NCI-H526 treated with DMSO at 0.1 percent for 48 hours (cell line): ENCODE data around the gene C11orf86.
"Not testable (repeated sequence)": the region's sequence is repeated elsewhere in the genome, so short reads cannot be mapped to it uniquely, and the experiment has no call there.

ENCODE experiments used
- DNase-seq: peaks from one replicate; lab custom pipeline; 2025; lab: John Stamatoyannopoulos, UW

Gene C11orf86

DNA sequence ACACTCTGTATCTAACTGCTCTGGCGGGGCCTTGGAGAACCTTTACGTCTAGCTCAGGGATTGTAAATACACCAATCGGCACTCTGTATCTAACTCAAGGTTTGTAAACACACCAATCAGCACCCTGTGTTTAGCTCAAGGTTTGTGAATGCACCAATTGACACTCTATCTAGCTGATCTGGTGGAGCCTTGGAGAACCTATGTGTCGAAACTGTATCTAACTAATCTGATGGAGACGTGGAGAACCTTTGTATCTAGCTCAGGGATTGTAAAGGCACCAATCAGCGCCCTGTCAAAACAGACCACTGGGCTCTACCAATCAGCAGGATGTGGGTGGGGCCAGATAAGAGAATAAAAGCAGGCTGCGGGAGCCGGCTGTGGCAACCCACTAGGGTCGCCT, 14.3 kb downstream of the C11orf86 start:
- not testable (repeated sequence) for DNase-seq

DNA sequence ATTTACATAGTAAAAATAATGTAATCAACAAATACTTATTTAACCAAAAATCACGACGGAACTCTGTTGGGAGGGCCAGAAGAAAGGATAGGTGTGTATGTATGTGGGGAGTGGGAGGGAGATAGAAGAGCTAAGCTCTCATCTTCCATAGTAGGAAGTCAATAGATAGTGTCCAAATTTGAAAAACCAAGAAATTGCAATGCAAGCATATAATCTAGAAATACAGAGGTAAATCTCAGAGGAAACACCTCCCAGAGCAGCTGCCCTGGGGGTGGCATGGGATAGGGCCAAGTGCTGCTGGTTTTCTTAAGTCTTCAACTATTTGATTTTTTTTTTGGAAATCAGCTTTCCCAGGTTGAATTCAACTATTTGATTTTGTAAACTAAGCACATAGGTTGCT, 16.9 kb downstream of the C11orf86 start:
- DNase-seq: no peak

DNA sequence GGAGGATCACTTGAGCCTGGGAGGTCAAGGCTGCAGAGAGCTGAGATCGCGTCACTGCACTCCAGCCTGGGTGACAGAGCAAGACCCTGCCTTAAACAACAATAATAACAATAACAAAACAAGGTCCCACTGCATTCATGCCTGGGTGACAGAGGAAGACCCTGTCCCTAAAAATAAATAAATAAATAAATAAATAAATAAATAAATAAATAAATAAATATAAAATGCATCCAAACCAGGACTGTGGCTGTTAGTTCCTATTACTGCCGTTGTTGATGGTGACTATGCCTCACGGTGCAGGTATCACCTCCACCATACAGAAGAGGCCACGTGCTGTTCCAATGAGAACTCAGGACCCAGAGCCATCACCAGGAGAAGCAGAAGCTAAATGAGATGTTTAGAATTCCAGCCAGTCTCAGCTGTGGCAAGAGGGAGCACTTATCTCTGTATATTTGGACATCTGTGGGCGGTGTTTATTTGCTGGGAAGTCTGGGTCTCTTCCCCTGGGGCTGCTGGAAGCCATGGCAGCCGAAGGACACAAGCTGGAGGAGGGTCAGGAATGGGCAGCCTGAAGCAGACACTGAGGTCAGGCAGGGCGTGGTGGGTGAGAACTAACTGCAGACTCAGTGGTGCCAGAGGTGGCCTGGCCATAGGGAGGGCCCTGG, 21.6 kb downstream of the C11orf86 start:
- DNase-seq: no peak

DNA sequence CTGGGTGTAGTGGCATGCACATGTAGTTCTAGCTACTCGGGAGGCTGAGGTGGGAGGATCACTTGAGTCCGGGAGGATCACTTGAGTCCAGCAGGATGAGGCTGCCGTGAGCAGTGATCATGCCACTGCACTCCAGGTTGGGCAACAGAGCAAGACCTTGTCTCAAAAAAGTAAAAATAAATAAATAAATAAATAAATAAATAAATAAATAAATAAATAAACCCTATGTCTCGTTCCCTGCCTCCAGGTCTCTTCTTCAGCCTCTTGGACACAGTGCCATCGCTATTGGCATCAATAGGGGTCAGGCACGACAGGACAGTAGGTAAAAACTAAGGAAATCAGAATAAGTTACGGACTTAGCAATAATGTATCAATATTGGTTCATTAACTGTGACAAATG, 24.5 kb downstream of the C11orf86 start:
- DNase-seq: no peak

DNA sequence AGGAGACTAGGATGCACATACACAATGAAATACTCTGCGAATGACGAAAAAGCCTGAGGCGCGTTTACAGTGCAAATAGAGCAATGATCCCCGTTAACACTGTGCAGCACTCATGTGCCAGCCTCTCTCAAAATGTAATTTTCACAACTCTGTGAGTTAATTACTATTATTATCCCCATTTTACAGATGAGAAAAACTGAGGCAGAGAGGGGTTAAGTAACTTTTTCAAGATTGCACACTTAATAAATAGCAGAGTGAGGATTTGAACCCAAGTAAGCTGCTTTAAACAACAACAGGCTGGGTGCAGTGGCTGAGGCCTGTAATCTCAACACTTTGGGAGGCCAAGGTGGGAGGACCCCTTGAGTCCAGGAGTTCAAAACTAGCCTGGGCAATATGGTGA, 26.2 kb downstream of the C11orf86 start:
- DNase-seq: no peak

DNA sequence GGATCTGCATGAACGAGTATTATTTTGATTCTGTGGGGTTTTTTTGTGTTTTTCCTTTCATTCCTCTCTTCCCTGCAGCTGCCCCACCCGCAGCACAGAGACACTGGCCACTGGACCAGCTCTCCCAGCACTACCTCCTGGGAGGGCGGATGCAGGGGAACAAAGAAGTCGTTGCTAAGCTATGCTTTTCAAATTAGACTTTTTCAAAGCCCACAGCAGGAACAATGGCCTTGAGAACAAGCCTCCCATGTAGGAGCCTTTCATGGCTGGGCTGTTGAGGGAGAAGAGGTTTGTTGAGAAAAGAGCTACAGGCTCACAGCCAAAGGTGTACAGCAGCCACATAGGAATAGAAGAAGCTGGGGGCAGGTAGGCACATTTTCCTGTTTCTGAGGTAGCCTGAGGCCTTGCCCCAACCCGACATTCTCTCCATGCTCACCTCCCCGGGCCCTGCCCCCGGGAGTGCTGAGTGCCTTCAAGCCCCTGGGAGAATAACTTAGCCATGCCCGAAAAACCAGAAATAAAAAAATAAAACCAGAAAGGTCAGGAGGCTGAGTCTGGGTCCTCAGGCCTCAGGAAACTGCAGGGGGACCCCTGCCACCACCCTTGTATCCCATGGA, 27.3 kb downstream of the C11orf86 start:
- no peak for DNase-seq

DNA sequence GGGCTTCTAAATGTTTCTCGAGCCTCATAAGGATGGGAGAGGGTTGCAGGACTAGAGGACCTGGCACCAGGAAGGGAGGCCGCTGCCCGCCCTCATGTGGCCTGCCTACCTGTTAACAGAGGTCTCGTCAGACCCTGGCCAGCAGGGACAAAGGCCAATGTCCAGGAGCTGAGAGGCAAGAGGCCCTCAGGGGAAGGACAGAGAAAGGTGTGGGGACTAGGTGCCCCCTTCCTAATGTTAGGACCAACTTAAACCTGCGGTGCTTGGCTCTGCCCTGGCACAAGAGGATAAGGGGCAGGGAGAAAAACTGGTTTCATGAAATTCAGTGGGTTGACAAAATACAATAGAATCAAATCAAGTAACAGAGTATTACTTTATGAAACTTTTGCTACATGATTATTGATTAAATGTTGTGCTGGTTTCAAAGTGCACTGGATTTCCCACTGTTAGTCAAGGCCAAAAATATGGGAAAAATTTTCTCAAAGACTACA, 27.9 kb downstream of the C11orf86 start:
- DNase-seq: no peak

DNA sequence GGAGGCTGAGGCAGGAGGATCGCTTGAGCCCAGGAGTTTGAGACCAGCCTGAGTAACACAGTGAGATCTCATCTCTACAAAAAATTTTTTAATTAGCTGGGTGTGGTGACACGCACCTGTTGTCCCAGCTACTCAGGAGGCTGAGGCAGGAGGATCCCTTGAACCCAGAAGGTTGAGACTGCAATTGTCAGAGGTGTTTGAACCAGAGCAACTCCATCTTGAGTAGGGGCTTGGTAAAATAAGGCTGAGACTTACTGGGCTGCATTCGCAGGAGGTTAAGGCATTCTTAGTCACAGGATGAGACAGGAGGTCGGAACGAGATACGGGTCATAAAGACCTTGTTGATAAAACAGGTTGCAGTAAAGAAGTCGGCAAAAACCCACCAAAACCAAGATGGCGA, 30.1 kb downstream of the C11orf86 start:
- not testable (repeated sequence) for DNase-seq

DNA sequence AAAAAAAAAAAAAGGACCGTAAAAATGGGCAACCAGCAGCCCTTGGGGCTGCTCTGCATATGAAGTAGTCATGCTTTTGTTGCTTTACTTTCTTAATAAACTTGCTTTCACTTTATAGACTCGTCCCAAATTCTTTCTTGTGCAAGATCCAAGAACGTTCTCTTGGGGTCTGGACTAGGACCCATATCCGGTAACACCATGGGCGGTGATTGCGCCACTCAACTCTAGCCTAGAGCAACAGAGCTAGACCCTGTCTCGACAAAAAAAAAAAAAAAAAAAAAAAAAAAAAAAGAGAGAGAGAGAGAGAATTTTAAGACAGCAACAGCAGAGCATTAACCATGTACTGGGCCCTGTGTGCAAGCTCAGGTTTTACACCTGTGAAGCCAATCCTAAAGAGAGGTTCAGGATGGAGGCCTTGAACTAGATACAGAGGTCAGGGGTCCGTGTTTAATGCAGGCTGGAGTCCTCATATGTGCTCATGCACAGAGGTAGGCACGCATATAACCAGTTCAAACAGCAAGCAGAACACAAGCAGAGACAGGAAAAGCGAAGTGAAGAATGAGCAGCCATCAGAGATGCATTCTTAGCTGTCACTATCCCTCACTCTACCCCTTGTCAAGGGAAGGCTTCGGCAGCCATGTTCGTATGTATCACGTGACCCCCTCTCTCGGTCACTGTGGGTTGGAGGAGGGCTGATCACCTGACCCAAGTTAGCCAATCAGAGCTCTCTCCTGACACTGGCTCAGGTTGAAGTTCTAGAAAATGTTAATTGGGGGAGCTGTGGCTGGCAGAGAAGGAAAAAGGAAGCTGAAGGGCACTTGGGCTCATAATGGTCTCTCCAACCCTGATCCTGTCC, 31.2 kb downstream of the C11orf86 start:
- peak; percentile 10 for DNase-seq

DNA sequence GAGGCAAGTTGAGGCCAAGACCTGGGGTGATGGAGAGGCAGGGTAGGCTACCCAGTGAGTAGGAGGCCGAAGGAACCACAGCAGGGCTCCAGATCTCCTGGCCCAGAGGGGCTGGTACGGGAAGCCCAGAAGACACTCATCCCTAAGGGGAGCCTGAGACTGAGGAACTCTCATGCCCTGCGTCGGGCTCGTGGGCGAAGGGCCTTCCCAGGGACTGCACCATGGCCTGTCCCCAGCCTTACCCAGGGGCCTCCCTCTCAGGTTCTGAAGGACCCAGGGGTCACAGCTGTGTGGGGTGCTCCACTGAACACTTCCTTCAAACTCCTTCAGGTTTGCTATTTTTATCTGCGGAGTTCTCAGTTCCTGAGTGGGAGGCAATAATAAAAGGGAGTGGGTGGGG, 32.0 kb downstream of the C11orf86 start:
- no peak for DNase-seq

DNA sequence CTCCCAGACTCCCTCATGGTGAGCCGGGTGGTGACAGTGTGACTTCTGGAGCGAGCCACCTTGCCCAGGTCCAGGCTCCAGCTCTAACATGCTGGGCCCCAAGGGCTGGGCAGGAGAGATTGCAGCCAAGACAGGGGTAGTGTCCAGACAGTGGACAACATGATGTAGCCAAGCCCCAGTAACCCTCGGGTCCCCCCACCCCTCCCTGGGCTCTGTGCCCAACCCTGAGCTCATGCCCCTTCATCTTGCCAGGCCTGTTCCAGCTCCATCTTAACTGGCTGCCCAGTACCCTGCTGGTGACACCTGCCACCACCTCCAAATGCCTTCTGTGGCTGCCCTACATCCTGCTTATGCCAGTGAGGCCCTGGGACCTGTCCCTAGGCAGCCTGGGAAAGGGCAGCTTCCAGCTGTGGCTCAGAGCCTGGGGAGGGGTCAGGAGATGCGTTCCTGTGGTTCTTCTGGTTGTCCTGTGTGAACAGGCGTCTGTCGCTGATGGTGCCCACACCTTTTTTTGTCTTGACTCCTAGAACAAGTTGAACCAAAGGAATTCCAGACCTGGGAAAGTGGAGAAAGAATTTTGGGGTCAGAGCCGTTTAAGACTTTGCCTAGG, 35.3 kb downstream of the C11orf86 start:
- no peak for DNase-seq

DNA sequence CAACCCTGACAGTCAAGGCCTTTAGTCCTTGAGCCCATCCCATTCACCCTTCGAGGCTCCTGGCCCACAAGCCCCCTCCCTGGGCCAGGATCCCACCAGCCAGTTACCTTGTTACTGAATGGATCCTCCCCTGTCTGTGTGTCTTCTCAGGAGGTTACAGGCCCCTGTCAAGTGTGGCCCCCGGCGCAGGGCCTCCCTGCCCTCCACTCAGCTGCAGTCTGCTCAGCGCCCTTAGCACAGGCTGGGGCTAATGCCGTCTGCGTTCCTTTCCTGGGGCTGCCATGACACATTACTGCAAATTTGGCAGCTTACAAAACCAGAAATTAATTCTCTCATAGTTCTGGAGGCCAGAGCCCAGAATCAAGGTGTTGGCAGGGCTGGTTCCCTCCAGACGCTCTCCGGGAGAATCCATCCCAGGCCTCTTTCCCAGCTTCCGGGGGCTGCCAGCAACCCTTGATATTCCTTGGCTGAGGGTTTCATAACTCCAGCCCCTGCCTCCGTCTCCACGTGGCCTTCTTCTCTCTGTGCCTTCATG, 38.5 kb downstream of the C11orf86 start:
- no peak for DNase-seq

DNA sequence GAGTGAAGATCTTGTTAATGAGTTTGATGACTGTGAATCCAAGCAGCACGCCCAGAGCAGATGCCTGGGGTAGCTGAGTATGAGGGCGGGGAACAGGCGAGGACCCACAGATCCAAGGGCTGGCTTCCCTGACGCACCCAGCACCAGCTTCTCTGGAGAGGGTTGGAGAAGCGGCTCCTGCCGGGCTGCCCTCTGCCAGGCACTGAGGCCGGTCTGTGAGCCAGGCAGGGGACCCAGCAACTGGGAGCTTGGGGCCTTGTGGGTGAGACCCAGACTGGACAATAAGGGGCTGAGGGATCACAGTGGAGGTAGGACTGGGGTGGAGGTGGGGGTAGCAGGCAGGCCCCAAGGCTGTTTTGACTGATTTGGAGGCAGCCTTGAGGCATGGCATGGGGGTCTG, 39.2 kb downstream of the C11orf86 start:
- no peak for DNase-seq

DNA sequence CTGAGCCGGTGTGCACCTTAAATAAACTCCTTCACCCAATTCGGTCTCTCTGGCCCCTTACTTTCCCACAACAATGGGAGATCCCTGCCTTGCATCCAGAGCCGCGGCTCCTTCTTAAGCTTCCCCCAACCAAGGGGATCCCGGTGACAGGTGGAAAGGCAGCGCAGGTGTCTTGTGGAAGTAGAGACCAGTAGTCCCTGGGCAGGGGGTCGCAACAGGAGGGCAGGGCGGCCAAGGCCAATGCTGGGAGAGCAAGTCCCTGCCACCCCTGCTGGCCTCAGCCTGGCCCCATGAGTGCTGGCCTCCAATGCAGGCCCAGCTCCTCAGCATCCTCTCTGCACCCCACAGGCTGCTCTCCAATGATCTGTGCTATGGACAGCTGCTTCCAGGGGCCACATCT, 39.9 kb downstream of the C11orf86 start:
- no peak for DNase-seq

DNA sequence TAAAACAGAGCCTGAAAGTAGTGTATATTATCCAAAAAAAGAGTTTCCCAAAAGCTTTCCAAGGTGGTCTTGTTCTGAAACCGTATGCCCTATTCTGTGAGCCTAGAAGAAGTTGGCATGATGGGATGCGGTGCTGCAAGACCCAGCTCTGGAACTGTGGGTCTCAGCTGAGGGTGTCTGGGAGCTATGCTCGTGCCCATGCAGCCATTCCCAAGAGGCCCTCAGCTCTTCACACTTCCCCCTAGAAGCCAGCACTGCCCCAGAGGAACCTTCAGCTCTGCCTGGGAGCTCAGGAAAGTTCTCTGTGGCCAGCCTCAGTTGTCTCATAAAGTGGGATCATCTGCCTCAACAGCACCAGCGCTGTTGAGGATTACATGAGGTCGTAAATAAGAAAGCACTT, 41.4 kb downstream of the C11orf86 start:
- no peak for DNase-seq

DNA sequence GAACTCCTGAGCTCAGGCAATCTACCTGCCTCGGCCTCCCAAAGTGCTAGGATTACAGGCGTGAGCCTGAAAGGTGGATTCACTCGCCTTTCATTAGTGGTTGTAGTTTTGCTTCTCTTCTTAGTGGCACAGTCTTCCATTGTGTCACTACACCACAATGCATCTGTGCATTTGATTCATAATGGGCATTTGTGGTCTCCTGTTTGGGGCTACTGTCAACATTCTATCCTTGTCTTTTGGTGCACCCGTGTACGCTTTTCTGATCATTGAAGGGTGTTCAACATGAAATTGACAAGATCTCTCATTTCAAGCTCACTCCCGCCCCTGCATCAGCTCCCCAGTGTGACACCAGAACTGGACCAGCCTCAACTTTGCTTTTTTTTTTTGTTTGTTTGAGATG, 45.8 kb downstream of the C11orf86 start:
- no peak for DNase-seq

DNA sequence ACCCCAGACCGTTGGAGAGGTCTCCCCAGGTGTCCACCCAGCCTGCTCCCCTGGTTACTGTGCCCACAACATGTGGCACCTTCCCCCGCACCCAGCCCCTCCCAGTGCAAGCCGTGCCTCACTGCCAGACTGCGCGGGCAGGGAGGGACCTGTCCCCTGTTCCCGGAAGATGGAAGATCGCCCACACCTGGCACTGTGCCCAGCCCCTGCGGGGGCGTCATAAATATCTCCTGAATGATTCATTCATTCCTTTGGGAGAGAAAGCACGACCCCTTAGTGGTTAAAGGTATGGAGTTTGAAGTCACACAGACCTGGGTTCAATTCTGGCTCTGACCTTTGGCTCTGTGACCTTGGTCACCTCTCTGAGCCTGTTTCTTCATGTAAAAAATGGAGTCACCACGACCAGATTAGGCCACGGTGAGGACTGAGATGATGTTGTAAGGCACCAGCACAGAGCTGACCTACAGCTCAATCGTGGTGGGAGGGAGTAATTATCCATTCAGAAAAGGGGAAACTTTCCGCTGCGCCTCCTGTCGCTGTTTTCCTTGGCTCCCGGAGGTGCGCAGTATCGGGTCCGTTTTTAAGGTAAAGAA, 47.3 kb downstream of the C11orf86 start:
- DNase-seq: no peak

DNA sequence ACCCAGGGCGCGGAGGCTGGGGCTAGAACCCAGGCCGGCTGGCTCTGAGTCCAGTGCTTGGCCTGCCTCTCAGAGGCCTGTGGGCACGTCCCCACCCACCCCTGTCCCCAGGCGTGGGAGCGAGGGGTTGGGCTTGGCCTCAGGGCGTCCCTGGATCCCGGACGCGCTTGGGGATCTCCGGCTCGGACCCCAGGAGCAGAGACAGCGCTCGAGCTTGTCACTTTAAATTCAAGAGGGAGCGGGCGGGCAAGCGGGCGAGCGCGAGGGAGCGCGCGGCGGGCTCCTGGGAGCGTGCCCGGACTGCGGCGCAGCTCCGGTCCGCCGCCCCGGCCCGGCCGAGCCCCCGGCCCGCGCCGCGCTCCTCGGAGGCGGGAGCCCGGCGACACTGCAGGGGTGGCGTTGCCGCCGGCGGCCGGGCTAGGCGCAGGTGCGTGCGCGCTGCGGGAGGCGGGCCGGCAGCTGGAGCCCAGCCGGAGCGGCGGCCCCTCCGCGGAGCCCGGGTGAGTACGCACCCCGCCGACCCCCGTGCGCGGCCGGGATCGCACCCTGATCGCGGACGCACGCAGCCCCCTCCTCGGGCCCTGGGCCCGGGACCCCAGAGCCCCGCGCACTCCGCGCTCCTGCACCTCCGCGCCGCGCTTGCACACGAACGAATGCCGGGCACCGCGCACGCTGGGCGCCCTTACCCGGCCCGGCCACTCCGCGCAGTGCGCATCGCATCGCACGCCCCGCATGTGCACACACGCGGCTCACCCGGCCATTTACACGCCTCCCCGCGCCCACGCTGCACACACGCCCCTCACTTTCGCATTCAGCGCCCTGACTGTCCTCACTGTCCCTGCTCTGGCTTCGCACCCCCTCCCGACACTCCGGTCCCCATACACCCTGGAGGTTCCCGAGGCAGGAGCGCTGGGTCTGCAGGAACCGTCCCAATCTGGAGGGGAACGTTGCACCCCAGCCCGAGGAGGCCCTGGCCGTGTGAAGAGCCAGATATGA, 48.2 kb downstream of the C11orf86 start, which contains the start of gene SYT12:
SYT12 (plus strand) TSS at position 174 of the 996 bp plus-strand sequence. CDS start 7,011 bp downstream, outside the sequence.
- DNase-seq: no peak

DNA sequence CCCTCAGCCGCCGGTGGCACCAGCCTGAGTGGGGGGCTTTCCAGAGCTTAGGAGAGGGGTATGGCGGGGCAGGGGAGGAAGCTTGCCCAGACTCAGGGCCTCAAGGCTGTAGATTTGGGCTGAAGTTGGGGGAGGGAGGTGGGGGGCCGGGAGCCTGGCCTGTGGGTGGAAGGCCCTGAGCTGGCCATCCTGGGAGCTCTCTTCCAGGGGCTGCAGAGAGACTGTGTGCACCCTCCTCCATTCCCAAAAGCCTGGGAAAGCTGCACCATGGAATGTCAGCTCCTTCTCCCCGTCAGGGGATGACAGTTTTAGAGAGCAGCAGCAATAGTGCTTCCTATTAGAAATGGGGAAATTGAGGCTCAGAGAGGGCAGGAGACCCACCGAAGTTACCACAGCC, 48.9 kb downstream of the C11orf86 start:
- no peak for DNase-seq

DNA sequence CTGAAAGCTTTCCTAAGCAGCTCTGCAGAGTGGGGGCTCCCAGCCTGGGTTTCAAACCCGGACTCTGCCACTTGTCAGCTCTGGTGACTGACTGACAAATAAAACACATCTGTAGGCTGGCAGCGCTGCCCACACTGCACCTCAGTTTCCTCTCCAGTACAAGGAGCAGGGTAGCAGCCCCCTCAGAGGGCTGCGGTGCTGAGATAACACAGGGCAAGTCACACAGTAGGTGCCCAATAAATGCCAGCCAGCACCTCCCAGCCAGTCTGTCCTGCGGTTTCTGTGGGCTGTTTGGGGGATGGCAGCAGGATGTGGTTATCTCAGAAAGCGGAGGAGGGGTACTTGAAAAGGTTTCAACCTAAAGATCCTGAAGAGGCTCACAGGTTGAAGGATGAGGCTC, 49.3 kb downstream of the C11orf86 start:
- DNase-seq: no peak
